ENCODE measurements around the gene MFSD6L.
A peak's percentile ranks its signal among the peaks of the same experiment; 100 is the strongest.

MFSD6L gene

DNA sequence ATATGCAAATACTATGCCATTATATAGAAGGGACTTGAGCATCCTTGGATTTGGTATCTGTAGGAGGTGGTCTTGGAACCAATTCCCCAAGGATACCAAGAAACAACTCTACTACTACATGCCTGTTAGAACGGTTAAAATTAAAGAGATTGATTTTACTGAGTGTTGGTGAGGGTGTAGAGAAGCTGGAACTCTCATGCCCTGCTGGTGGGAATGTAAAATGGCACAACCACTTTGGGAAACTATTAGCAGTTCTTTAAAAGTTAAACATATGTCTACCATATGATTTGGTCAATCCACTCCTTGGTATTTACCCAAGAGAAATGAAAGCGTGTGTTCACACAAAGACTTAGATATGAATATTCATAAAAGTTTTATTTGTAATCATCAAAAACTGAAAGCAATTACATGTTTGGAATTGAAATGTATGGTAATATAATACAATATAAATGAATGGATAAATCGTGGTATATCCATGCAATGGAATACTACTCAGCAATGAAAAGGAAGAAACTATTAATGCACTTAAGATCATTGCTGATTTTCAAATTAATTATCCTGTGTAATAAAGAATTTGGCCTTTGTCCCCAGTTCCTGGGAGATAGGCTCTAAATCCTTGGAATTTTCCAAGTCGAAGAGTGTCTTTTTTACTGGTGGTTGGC, 7.8 kb downstream of the MFSD6L start:
- no peak for DNase-seq

- DNase-seq = no peak
Observed at GRCh38 chr17:8789743-8790142, 9.4 kb downstream of the MFSD6L start.

DNA sequence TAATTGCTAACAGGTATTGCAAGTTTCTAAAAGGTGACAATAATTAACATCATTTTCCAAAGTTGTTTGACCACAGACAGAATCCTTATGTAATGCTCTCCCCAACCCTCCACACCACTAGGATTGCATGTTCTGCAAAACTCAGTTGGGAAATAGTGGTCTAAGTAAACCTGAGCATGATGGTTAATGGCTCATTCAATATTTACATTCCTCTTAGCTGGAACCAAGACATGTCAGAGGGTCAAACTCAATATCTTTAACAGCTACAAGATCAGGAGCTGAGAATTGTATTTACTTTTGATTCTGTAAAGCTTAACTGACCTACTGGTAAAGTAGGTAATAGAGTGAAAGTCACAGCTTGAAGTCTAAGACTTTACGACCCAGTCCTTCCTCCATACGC, 10.2 kb downstream of the MFSD6L start:
- DNase-seq = no peak

DNA sequence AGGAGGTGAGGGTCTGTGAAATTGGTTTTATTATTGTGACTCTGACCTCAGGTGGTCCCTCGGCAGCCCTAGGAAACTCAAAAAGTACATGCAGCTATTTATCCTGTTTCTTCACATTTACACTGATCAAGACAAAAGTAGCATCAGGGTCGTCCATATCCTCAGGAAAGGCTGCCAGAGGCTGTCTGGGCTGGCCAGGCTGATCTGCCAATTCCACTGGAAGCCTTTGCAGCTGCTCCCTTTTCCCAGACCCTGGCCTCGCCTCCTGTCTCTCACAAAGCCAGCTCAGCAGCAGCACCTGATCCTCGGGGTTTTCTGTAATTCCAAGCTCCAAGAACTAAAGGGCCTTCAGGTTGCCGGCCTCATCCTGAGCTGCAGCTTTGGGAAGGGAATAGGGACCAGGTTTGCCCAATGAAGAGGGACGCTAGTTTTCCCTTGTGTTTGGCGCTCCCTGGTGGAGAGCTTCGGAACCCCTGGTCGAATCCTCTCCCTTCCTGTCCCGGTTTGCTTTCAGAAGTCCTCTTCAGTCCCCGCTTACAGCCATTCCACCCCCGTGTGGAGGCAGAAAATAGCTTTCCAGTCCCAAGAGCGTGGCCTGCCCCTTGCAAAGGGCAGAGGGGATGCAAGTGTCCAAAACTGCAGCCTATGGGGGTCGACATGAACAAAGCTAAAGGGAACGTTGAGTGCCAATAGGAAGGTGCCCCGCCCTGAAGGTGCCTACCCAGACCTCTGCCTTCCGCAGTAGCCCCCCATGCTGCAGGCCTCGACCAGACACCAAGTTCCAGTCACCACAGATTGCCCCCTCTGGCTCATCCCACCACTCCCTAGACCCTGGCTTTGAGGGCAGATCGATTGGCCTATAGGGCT, 13.4 kb downstream of the MFSD6L start:
- DNase-seq = peak; percentile 81 to 85

GRCh38 chr17:8782176-8782575, 17.0 kb downstream of the MFSD6L start:
- DNase-seq = no peak

GRCh38 chr17:8781776-8782175, 17.4 kb downstream of the MFSD6L start:
- no peak for DNase-seq

DNA sequence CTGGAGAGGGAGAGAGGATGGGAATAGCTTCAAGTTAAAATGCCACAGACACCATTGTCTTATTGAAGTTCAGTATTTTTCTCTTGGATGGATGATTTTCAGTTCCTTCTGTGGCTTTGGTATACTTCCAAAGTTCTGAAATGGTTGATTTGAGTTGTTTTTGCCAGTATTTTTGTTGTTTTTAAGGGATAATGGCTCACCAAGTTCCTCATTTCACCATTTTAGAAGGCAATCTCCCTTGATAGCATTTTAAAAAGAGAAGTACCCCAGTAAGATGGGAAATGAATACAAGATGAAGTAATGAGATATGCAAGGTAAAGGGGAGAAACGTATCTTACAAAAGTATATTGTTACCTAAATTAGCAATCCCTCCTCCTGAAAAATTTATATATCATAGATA, 22.3 kb downstream of the MFSD6L start:
- DNase-seq = no peak

- DNase-seq = no peak
Observed at GRCh38 chr17:8776248-8776647, 22.9 kb downstream of the MFSD6L start.

DNA sequence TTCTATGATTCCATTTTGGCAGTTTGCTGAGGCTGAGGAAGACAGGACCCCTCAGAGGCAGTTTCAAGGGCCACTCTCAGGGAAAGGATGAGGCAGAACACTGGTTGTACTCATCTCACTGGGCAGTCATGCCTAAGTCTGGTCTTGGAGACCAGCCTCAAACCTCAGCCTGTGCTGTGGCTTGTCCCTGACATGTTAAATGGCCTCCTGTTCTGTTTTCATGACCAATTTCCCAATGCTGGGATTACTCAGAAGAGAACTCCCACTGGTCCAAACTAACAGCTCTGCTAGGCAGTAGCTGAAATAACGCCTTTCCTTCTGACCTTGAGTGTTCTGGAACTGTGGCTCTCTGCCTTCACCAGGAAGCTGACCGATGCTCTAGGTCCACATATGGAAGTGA, 32.4 kb downstream of the MFSD6L start:
- no peak for DNase-seq

DNA sequence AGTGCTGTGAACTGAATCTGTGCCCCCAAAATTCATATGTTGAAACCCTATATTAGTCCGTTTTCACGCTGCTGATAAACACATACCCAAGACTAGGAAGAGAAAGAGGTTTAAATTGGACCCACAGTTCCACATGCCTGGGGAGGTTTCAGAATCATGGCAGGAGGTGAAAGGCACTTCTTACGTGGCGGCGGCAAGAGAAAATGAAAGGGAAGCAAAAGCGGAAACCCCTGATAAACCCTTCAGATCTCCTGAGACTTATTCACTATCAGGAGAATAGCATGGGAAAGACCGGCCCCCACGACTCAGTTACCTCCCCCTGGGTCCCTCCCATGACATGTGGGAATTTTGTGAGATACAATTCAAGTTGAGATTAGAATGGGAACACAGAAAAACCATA, 37.2 kb downstream of the MFSD6L start:
- no peak for DNase-seq

- DNase-seq = no peak
Observed at GRCh38 chr17:8758137-8758596, 41.0 kb downstream of the MFSD6L start, which contains the start of gene SPDYE4. Gene SPDYE4, minus strand, starts transcription at chr17:8758546. Its CDS starts 164 bp downstream, at chr17:8758382.

GRCh38 chr17:8757189-8757588, 42.0 kb downstream of the MFSD6L start:
- DNase-seq = no peak

GRCh38 chr17:8755590-8756255, 43.4 kb downstream of the MFSD6L start:
- DNase-seq = no peak

- no peak for DNase-seq
Observed at GRCh38 chr17:8754890-8755289, 44.3 kb downstream of the MFSD6L start.

- no peak for DNase-seq
Observed at GRCh38 chr17:8753976-8754440, 45.2 kb downstream of the MFSD6L start.

- DNase-seq = no peak
Observed at GRCh38 chr17:8753136-8753975, 45.8 kb downstream of the MFSD6L start.

GRCh38 chr17:8749616-8750015, 49.5 kb downstream of the MFSD6L start:
- DNase-seq = no peak

- no peak for DNase-seq
Observed at GRCh38 chr17:8747742-8748141, 51.4 kb downstream of the MFSD6L start.
